GM21576 (cell line): ENCODE measurements around the gene CCSER1.

ENCODE experiments used
- ATAC-seq: cut with Tn5 transposase; IDR thresholded peaks from one replicate; pipeline ENCODE4 v1.9.1; 2021; ENCODE audit warnings: mild to moderate bottlenecking, moderate library complexity; ENCODE audit not compliant: unreplicated experiment

The CCSER1 gene

GRCh38 chr4:90189178-90189577, 62.0 kb downstream of the CCSER1 start:
- no peak for ATAC-seq

DNA sequence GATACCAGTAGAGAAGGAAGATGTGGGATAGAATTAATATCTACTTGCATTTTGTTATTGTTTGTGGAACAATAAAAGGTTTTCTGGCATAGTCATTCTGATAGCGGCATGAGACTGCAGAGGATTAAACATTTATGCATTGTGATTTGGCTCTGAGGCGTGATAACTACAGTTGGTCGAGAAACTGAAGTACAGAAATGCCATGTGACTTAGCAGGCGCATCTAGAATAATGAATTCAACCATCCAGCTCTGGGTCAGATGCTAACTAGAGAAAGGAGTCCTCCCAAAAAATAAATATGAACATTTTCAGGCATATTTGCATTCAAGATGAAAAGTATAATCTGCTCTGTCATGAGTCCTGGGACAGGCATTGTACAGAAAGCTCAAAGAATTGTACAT, 62.8 kb downstream of the CCSER1 start:
- no peak for ATAC-seq

DNA sequence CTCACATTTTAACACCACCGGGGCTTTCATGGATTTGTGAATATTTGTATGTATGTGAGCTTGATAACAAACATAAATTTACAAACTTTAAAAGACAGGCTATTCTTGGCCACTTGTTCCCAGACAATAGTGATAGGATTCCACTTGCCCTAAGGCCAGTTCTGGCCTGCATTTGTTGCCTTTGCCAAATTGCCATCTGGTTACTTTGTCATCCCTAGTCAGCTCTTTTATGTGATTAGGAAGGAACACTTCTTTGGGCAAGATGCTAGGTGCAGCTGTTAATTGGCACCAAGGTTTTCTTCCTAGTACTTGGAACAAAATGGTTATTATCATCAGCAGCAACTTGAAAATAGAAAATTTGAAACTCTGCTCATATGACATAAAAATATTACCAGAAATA, 63.3 kb downstream of the CCSER1 start:
- ATAC-seq, result no peak

- ATAC-seq, result no peak
Measured at GRCh38 chr4:90198086-90198847, 71.1 kb downstream of the CCSER1 start.

- ATAC-seq, result no peak
Measured at GRCh38 chr4:90207887-90208454, 80.8 kb downstream of the CCSER1 start.

DNA sequence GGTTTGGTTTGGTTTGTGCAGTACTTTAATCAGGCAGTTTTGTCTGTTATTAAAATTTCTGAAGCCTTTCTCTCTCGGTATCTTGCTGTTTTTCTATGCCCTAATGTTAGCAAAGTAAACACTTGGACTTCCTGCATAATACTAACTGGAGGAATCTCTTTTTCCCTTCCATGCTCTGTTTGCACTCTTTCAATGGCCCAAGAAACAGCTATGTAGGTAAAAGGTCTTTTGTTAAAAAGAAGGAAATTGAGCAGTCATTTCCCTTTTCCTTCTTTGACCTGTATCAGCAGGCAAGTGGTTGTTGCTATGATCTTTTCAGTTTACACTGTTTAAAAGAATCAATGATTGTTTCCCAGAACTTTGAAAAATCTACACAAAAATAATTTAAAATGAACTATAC, 82.7 kb downstream of the CCSER1 start:
- ATAC-seq, result no peak

GRCh38 chr4:90211174-90211573, 84.0 kb downstream of the CCSER1 start:
- ATAC-seq, result no peak

DNA sequence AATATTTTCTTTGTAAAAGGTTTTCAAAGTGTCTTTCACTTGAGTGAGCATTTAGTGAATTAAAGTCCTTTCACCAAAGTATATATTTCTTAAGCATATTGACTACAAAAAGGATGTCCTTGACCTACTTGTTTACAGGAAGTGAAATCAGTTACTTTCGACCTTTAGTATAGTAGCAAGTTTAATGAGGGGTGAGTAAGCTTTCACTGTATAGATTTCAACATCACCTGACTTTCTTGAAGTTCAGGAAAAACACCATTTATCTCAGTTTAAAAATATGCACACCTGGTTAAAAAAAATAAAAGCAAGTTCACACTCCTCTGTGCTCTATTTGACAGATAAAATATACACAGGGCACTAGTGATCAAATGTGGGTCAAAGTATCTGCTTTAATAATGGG, 88.1 kb downstream of the CCSER1 start:
- peak; percentile 86 for ATAC-seq

GRCh38 chr4:90219822-90220221, 92.6 kb downstream of the CCSER1 start:
- no peak for ATAC-seq

- no peak for ATAC-seq
Measured at GRCh38 chr4:90220459-90220858, 93.3 kb downstream of the CCSER1 start.

DNA sequence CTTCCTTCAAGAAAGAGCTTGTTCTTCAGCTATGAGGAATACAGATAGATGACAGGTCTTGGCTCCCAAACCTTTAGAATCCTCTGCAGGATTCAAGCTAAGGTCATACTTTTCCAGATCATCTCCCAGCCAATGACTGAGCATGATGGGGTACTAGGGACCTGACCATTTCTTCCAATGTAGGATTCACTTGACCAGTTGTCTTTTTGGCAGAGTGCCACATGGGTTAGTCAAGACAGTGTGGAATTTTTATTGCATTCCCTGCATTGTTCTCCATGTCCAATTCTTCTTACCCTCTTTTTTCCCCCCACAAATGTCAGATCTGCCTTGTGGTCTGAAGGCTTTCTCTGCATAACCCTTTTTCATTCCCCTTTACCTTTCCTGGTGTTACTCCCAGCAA, 99.5 kb downstream of the CCSER1 start:
- no peak for ATAC-seq

GRCh38 chr4:90227177-90227576, 100.0 kb downstream of the CCSER1 start:
- no peak for ATAC-seq

DNA sequence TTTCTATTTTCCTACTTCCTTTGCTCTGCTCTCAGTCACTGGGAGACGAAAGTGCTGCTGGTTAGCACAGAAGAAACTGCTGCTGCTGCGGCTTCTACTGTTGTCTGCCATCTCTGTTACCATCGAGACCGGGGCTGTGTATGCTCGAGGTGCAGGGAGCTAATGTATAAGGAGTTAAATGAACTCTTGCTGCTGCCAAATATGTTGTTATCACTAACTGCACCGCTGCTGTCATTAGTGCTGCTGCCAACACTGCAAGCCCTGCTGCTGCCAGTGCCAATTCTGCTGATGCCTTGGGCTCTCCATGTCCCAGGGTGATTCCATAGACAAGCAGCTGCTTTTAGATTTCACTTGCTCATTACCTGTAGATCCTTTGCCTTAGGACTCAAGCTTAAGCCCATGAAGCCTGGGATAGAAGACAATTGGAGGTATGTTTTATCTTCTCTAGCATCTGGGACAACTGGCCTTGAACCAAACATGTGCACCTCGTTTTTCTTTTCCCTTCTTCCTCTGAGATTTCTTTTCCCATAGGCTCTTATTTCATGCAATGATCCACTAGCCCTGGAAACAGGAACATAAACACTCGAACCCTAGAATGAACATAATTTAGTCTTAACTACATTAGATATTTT, 107.8 kb downstream of the CCSER1 start:
- no peak for ATAC-seq

- no peak for ATAC-seq
Measured at GRCh38 chr4:90237751-90238530, 110.7 kb downstream of the CCSER1 start.

DNA sequence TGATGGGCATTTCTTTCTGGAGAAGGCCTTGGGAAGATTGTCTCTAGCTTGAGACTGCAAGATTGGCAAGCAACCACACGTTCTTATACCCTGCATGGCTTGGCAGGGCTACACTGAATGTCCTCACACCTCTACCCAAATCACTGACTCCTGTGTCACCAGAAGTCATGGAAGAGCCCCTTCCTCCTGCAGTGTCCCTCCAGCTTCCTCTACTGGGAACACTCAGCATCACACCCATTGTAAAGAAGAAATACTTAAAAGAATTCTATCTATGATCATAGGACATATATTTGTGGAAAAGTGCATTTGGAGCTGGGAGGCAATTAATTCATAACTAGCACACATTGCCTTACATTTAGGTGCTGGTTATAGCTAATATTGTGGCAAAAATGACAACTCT, 113.1 kb downstream of the CCSER1 start:
- no peak for ATAC-seq

- no peak for ATAC-seq
Measured at GRCh38 chr4:90241008-90241407, 113.8 kb downstream of the CCSER1 start.

GRCh38 chr4:90245837-90246236, 118.6 kb downstream of the CCSER1 start:
- ATAC-seq, result no peak

GRCh38 chr4:90246816-90247215, 119.6 kb downstream of the CCSER1 start:
- ATAC-seq, result no peak

GRCh38 chr4:90254357-90254756, 127.2 kb downstream of the CCSER1 start:
- ATAC-seq, result no peak

DNA sequence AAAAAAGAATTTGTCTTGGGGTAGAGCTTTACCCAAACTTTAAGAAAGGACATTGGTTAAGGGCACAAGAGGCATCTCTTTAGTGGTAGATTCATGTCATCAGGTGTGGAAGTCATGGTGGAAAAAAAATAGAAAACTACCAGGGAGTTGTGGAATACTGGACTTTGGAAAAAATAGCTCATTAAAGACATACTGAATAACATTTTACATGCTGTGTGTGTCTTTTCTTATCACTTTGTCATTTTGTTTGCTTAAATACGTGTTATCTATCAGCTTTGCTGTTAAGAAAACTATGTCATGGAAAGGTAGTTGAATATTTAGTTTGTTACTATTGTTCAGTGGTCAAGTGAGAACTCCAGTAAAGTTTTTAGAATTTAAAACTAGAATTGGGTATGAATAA, 147.0 kb downstream of the CCSER1 start:
- ATAC-seq, result no peak

GRCh38 chr4:90280954-90281353, 153.8 kb downstream of the CCSER1 start:
- ATAC-seq, result no peak
